Measurements from ENCODE around the gene HIGD2A.

Gene HIGD2A

DNA sequence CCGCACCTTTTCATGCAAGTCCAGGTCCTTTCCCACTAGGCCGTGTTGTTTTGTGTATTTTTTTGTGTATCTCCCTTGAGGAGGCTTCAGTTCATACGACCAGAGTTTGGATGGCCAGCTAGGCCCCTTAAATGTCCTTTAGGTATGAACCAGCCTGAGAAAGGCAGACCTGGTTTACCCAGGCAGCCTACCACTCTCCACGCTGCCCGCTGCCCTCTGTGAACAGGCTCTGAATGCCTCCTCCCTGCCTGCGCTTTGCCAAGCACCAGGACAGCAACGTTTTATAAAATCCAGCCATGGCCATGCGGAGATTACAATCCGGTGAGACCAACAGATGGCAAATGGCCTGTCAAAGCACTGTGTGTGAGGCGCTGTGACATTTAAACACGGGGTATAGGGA lies 28.4 kb downstream of the HIGD2A start:
- no peaks in the 10 kb centered on the region for H3K27me3 Mint-ChIP-seq
- peaks cover 11% of the 10 kb centered on the region for H3K36me3 Mint-ChIP-seq (ENCODE audit: insufficient read depth)
- H3K4me3 Mint-ChIP-seq, result peak overlapping the region; percentile 77
- H3K4me1 Mint-ChIP-seq, result peaks cover 44% of the 10 kb centered on the region
- no peak for ATAC-seq (replicated peaks; ENCODE audit: extremely low read depth, poor library complexity, severe bottlenecking)
- peak overlapping the region; percentile 91 for H3K27ac Mint-ChIP-seq (ENCODE audit: low read depth)
- H3K9me3 Mint-ChIP-seq, result no peaks in the 10 kb centered on the region
- DNase-seq (ENCODE audit: low spot score in 2 of 2), result no peak

DNA sequence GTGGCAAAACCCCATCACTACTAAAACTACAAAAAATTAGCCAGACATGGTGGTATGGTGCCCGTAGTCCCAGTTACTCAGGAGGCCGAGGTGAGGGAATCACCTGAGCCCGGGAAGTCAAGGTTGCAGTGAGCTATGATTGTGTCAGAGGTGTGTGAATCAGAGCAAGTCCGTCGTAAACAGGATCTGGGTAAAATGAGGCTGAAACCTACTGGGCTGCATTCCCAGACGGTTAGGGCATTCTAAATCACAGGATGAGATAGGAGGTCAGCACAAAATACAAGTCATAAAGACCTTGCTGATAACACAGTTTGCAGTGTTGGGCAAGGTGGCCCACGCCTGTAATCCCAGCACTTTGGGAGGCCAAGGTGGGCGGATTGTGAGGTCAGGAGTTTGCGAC lies 29.7 kb downstream of the HIGD2A start:
- H3K4me3 Mint-ChIP-seq, result no peak overlapping the region

GRCh38 chr5:176420086-176420485 lies 31.5 kb downstream of the HIGD2A start:
- ATAC-seq (replicated peaks; ENCODE audit: extremely low read depth, poor library complexity, severe bottlenecking) (no peak), DNase-seq (ENCODE audit: low spot score in 2 of 2) (no peak)
- Mint-ChIP-seq H3K4me1 (peaks cover 14% of the 10 kb centered on the region), H3K27me3 (no peaks in the 10 kb centered on the region), H3K36me3 (ENCODE audit: insufficient read depth) (peaks cover 6% of the 10 kb centered on the region), H3K4me3 (no peak overlapping the region), H3K9me3 (no peaks in the 10 kb centered on the region), H3K27ac (ENCODE audit: low read depth) (no peak overlapping the region)

More for the DNA sequence above, 29.7 kb downstream of the HIGD2A start:
- H3K27ac Mint-ChIP-seq (ENCODE audit: low read depth), result peak overlapping the region; percentile 57
- no peaks in the 10 kb centered on the region for H3K27me3 Mint-ChIP-seq
- DNase-seq (ENCODE audit: low spot score in 2 of 2), result no peak
- no peak for ATAC-seq (replicated peaks; ENCODE audit: extremely low read depth, poor library complexity, severe bottlenecking)
- H3K4me1 Mint-ChIP-seq, result peaks cover 32% of the 10 kb centered on the region
- H3K9me3 Mint-ChIP-seq, result no peaks in the 10 kb centered on the region
- H3K36me3 Mint-ChIP-seq (ENCODE audit: insufficient read depth), result peaks cover 11% of the 10 kb centered on the region

DNA sequence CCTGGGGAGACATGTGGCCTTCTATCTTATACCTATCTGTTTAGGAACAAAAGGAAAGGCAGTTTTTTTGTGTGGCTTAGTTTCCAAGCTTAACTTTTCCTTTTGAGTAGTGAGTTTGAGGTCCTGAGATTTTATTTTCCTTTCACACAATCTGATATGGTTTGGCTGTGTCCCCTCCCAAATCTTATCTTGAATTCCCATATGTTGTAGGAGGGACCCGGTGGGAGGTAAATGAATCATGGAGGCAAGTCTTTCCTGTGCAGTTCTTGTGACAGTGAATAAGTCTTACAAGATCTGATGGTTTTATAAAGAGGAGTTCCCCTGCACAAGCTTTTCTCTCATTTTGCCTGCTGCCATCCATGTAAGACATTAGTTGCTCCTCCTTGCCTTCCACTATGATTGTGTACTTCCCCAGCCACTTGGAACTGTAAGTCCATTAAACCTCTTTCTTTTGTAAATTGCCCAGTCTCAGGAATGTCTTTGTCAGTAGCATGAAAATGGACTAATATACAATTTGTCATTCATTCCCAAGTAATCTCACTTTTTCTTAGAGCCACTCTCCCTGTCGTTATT lies 32.5 kb downstream of the HIGD2A start:
- H3K4me3 Mint-ChIP-seq, result no peak overlapping the region
- no peaks in the 10 kb centered on the region for H3K9me3 Mint-ChIP-seq
- DNase-seq (ENCODE audit: low spot score in 2 of 2) (no peak), ATAC-seq (replicated peaks; ENCODE audit: extremely low read depth, poor library complexity, severe bottlenecking) (no peak)
- no peaks in the 10 kb centered on the region for H3K27me3 Mint-ChIP-seq
- H3K27ac Mint-ChIP-seq (ENCODE audit: low read depth), result no peak overlapping the region
- peaks cover 7% of the 10 kb centered on the region for H3K4me1 Mint-ChIP-seq
- no peaks in the 10 kb centered on the region for H3K36me3 Mint-ChIP-seq (ENCODE audit: insufficient read depth)

DNA sequence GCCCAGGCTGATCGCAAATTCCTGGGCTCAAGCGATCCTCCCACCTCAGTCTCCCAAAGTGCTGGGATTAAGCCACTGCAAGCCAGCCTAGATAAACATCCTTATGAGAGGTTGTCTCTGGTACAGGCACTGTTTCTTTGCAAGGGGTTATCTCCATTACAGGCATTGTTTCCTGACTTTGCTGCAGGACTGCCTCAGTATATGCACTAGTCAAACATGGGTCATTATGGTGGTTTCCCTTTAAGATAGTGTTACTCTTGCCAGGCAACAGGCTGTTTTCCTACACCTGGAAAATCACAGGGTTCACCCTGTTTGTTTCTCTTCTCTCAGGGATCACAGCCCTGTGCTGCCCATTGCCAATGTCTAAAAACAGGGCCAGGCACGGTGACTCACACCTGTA lies 35.6 kb downstream of the HIGD2A start:
- no peaks in the 10 kb centered on the region for H3K27me3 Mint-ChIP-seq
- DNase-seq (ENCODE audit: low spot score in 2 of 2), result no peak
- no peaks in the 10 kb centered on the region for H3K36me3 Mint-ChIP-seq (ENCODE audit: insufficient read depth)
- H3K27ac Mint-ChIP-seq (ENCODE audit: low read depth), result no peak overlapping the region
- no peaks in the 10 kb centered on the region for H3K9me3 Mint-ChIP-seq
- no peak for ATAC-seq (replicated peaks; ENCODE audit: extremely low read depth, poor library complexity, severe bottlenecking)
- no peak overlapping the region for H3K4me3 Mint-ChIP-seq
- no peaks in the 10 kb centered on the region for H3K4me1 Mint-ChIP-seq

DNA sequence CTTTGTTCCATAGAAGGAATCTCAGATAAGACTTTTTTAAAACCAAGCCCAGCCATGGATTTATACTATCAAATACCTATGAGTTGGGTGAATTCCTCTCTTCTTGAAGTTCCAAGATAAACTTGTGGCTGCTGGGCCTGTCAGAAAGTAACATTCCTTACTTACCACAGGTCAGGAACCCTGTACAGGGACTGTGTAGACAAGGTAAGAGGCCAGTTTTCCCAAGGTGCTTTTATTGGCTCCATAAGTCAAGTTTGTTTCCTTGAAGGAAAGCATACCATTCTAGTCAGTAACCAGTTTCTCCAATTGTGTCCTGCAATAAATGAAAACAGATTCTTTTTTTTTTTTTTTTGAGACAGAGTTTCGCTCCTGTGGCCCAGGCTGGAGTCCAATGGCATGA lies 36.6 kb downstream of the HIGD2A start:
- Mint-ChIP-seq H3K27me3 (no peaks in the 10 kb centered on the region), H3K27ac (ENCODE audit: low read depth) (no peak overlapping the region), H3K4me1 (peaks cover 3% of the 10 kb centered on the region), H3K36me3 (ENCODE audit: insufficient read depth) (no peaks in the 10 kb centered on the region), H3K4me3 (no peak overlapping the region), H3K9me3 (no peaks in the 10 kb centered on the region)
- DNase-seq (ENCODE audit: low spot score in 2 of 2), result no peak
- ATAC-seq (replicated peaks; ENCODE audit: extremely low read depth, poor library complexity, severe bottlenecking), result no peak

DNA sequence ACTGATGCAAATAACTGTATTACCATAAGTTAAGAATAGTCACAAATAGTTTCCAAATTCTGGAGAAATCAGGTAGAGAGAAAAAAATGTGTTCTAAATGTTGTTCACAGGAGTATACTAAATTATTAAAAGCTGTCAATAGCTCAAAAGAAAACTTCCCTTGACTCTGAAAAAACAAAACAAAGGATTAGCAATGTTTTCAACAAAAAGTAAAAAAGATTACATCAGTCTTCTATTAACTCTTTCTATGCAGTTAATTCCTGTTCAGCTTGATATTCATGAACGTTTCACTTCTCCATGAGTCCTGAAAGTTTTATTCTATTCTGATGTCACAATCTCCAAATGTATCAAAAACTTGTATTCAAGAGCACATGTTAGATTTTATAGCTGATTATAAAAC lies 37.2 kb downstream of the HIGD2A start:
- Mint-ChIP-seq H3K36me3 (ENCODE audit: insufficient read depth) (no peaks in the 10 kb centered on the region), H3K27me3 (no peaks in the 10 kb centered on the region), H3K9me3 (no peaks in the 10 kb centered on the region), H3K27ac (ENCODE audit: low read depth) (no peak overlapping the region), H3K4me1 (peaks cover 9% of the 10 kb centered on the region), H3K4me3 (no peak overlapping the region)
- ATAC-seq (replicated peaks; ENCODE audit: extremely low read depth, poor library complexity, severe bottlenecking) (no peak), DNase-seq (ENCODE audit: low spot score in 2 of 2) (no peak)

DNA sequence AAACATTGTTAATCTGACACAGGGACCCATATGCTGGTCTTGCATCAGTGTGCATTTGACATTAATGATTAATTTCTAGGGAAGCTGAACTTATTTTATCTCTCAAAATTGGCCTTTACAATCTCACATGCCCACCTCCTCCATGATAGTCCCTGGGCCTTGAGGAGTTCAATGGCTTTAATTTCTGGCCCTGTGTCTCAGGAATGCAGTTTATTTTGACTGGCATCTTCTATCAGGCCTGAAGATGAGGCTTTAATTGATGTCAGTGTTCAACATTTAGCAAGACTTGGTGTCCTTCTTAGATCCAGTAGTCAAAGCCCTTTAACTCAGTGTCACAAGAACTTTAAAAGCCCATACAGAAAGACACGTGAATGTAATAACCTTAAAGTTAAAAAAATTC lies 38.3 kb downstream of the HIGD2A start:
- Mint-ChIP-seq H3K4me3 (no peak overlapping the region), H3K27me3 (no peaks in the 10 kb centered on the region)

GRCh38 chr5:176427971-176428370 lies 39.4 kb downstream of the HIGD2A start:
- no peak for ATAC-seq (replicated peaks; ENCODE audit: extremely low read depth, poor library complexity, severe bottlenecking)
- Mint-ChIP-seq H3K9me3 (no peaks in the 10 kb centered on the region), H3K4me1 (peaks cover 10% of the 10 kb centered on the region), H3K4me3 (no peak overlapping the region), H3K27me3 (no peaks in the 10 kb centered on the region), H3K27ac (ENCODE audit: low read depth) (no peak overlapping the region), H3K36me3 (ENCODE audit: insufficient read depth) (no peaks in the 10 kb centered on the region)
- no peak for DNase-seq (ENCODE audit: low spot score in 2 of 2)

More for the DNA sequence above, 38.3 kb downstream of the HIGD2A start:
- H3K27ac Mint-ChIP-seq (ENCODE audit: low read depth), result no peak overlapping the region
- ATAC-seq (replicated peaks; ENCODE audit: extremely low read depth, poor library complexity, severe bottlenecking) (no peak), DNase-seq (ENCODE audit: low spot score in 2 of 2) (no peak)
- no peaks in the 10 kb centered on the region for H3K9me3 Mint-ChIP-seq
- no peaks in the 10 kb centered on the region for H3K36me3 Mint-ChIP-seq (ENCODE audit: insufficient read depth)
- H3K4me1 Mint-ChIP-seq, result peaks cover 10% of the 10 kb centered on the region

- Mint-ChIP-seq H3K27me3 (no peaks in the 10 kb centered on the region), H3K4me1 (peaks cover 10% of the 10 kb centered on the region), H3K4me3 (no peak overlapping the region), H3K36me3 (ENCODE audit: insufficient read depth) (no peaks in the 10 kb centered on the region), H3K9me3 (no peaks in the 10 kb centered on the region), H3K27ac (ENCODE audit: low read depth) (no peak overlapping the region)
- no peak for ATAC-seq (replicated peaks; ENCODE audit: extremely low read depth, poor library complexity, severe bottlenecking)
- no peak for DNase-seq (ENCODE audit: low spot score in 2 of 2)
Measured at GRCh38 chr5:176429972-176430371, 41.4 kb downstream of the HIGD2A start.

DNA sequence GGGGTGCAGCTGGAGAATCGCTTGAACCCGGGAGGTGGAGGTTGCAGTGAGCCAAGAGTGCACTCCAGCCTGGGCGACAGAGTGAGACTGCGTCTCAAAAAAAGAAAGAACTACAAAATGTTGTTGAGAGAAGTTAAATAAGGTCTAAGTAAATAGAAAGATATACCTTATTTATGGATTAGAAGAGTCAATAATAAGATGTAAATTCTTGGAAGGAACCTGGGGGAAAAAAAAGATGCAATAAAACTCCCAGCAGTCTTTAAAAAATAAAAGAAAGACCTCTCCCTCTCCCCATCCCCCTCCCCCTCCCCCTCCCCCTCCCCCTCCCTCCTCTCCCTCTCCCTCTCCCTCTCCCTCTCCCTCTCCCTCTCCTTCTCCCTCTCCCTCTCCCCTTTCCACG lies 44.2 kb downstream of the HIGD2A start:
- DNase-seq (ENCODE audit: low spot score in 2 of 2), result no peak
- Mint-ChIP-seq H3K27me3 (no peaks in the 10 kb centered on the region), H3K4me3 (no peak overlapping the region), H3K36me3 (ENCODE audit: insufficient read depth) (no peaks in the 10 kb centered on the region), H3K9me3 (no peaks in the 10 kb centered on the region), H3K27ac (ENCODE audit: low read depth) (no peak overlapping the region), H3K4me1 (peaks cover 20% of the 10 kb centered on the region)
- ATAC-seq (replicated peaks; ENCODE audit: extremely low read depth, poor library complexity, severe bottlenecking), result no peak

DNA sequence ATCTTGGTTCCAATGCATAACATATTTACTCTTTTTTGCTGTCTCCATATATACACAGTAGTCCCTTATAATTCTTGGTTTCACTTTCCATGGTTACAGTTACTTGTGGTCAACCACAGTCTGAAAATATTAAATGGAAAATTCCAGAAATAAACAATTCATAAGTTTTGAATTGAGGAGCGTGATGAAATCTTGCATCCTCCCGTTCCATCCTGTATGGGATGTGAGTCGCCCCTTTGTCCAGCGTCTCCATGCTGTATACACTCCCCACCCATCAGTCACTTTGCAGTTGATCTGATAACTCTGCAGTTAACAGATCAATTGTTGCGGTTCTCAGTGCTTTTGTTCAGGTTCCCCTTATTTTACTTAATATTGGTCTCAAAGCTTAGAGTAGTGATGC lies 48.1 kb downstream of the HIGD2A start:
- peak; percentile 10 for ATAC-seq (replicated peaks; ENCODE audit: extremely low read depth, poor library complexity, severe bottlenecking)
- Mint-ChIP-seq H3K4me1 (peaks cover 11% of the 10 kb centered on the region), H3K9me3 (no peaks in the 10 kb centered on the region), H3K27ac (ENCODE audit: low read depth) (no peak overlapping the region), H3K4me3 (peak overlapping the region; percentile 58), H3K36me3 (ENCODE audit: insufficient read depth) (no peaks in the 10 kb centered on the region), H3K27me3 (peaks cover 12% of the 10 kb centered on the region)
- DNase-seq (ENCODE audit: low spot score in 2 of 2), result no peak

- no peak for ATAC-seq (replicated peaks; ENCODE audit: extremely low read depth, poor library complexity, severe bottlenecking)
- no peak for DNase-seq (ENCODE audit: low spot score in 2 of 2)
Measured at GRCh38 chr5:176438959-176439757, 50.6 kb downstream of the HIGD2A start.

More at GRCh38 chr5:176438959-176439757, 50.6 kb downstream of the HIGD2A start:
- Mint-ChIP-seq H3K36me3 (ENCODE audit: insufficient read depth) (no peaks in the 10 kb centered on the region), H3K27ac (ENCODE audit: low read depth) (no peak overlapping the region), H3K4me3 (no peak overlapping the region), H3K4me1 (peaks cover 11% of the 10 kb centered on the region), H3K27me3 (peaks cover 19% of the 10 kb centered on the region), H3K9me3 (no peaks in the 10 kb centered on the region)

All from central memory CD8-positive, alpha-beta T cell (primary cell).